GM12878 (cell line): ENCODE results near the gene COL13A1. TPM values are rescaled to one million over a fixed set of nuclear protein-coding genes. Genes with fewer than 3 reads are reported as not detected.

Experiments used
- ASH2L ChIP-seq: fragments of 300-600, 200-600 bp; sonication (generic); IDR thresholded peaks from 2 replicates; pipeline ENCODE4 v1.6.1; 2017; ENCODE audit warnings: low read depth, mild to moderate bottlenecking, borderline replicate concordance
- CBFB ChIP-seq: IDR thresholded peaks from 2 replicates; pipeline ENCODE4 v1.6.1; 2016; ENCODE audit warnings: antibody characterized with exemption, low read depth
- IRF4 ChIP-seq: IDR thresholded peaks from 2 replicates; pipeline ENCODE4 v1.6.1; 2011; ENCODE audit warnings: low read depth, low read length
- JUND ChIP-seq: IDR thresholded peaks from 2 replicates; pipeline ENCODE4 v1.6.1; 2012; ENCODE audit warnings: low read depth, mild to moderate bottlenecking, low read length, improper control_type of control experiment, moderate library complexity
- NFXL1 ChIP-seq: fragments of 450-650 bp; IDR thresholded peaks from 2 replicates; pipeline ENCODE4 v1.6.1; 2017; ENCODE audit warnings: antibody characterized with exemption, mild to moderate bottlenecking, borderline replicate concordance
- RUNX3 ChIP-seq: IDR thresholded peaks from 2 replicates; pipeline ENCODE4 v1.6.1; 2012; ENCODE audit warnings: low read length, inconsistent platforms
- USF2 ChIP-seq: IDR thresholded peaks from 2 replicates; pipeline ENCODE4 v1.6.1; 2011; ENCODE audit warnings: low read depth, low read length, improper control_type of control experiment, borderline replicate concordance
- WRNIP1 ChIP-seq: IDR thresholded peaks from 2 replicates; pipeline ENCODE4 v1.6.1; 2011; ENCODE audit warnings: low read depth, low read length, improper control_type of control experiment, borderline replicate concordance
- ZZZ3 ChIP-seq: IDR thresholded peaks from 2 replicates; pipeline ENCODE4 v1.6.1; 2011; ENCODE audit warnings: low read depth; ENCODE audit not compliant: control insufficient read depth, insufficient read length
- polyA plus RNA-seq, 11 experiments: library from polyadenylated mRNA; depleted of rRNA in 4 of 11; unstranded in 6 of 11; stranded (reverse) in 5 of 11; fragments of >200 nt; fragmentation: Nextera tagmentation in 4 of 11; fragmentation: Illumina TruSeq in 1 of 11; extraction: Ambion mirVana in 4 of 11; extraction: Trizol in 1 of 11; gene quantifications; 1 replicate in 1 of 11; 2 replicates in 10 of 11; pipeline versions ENCODE4 v1.2.1 to v1.2.3, GENCODE V29; 2011 to 2016; ENCODE audit warnings: inconsistent platforms in 2 of 11, missing spikeins in 2 of 11, low read depth in 1 of 11
- total RNA-seq, 4 experiments: library from RNA; depleted of rRNA in 3 of 4; stranded (reverse); fragments of >200 nt in 3 of 4; fragmentation: Illumina TruSeq in 1 of 4; extraction: Trizol in 1 of 4; gene quantifications; 2 replicates each; pipeline versions ENCODE4 v1.2.1 to v1.2.3, GENCODE V29; 2013 to 2021
- TF ChIP-seq, protein P1 (sequence below): fragments of 150-350 bp; IDR thresholded peaks from 2 replicates; pipeline ENCODE4 v1.6.1; 2016; ENCODE audit warnings: low read depth, low read length
- TF ChIP-seq, protein P2 (sequence below): fragments of 450-650 bp; conservative IDR thresholded peaks from 2 replicates; pipeline ENCODE4 v1.6.1; 2017; ENCODE audit warnings: mild to moderate bottlenecking, moderate library complexity

The COL13A1 gene
- total and polyA plus RNA-seq, 10 of the 15 experiments (the other 5 are each of a cell fraction or from before 2014, with no cell fraction given), result 0.03 to 0.15 (median 0.05) TPM; not detected in 7

DNA sequence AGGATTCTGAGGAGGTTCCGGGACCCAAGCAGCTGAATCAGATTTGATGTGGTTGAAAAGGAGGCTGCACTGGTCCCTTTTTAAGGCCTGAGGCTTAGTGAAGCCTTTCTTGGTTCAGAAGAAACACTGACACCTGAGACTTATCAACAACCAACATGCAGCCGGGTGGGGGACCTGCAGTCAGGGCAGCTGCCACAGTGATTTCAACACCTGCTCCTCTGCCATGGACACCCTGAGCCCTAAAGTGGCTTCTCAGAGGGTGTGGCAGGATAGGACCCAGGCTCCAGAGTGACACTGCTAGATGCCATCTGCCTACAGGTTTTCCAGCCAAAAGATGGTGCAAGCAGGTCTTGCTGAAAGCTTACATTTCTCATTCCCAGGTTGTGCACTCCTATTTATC lies 99.3 kb downstream of the COL13A1 start (continued):
- TF ChIP-seq NFXL1, result no peak
- no peak for TF ChIP-seq JUND
- TF ChIP-seq ASH2L, result no peak
- no peak for TF ChIP-seq USF2
- no peak for TF ChIP-seq ZZZ3
- no peak for TF ChIP-seq IRF4
- no peak for TF ChIP-seq WRNIP1
- TF ChIP-seq, protein P1, sequence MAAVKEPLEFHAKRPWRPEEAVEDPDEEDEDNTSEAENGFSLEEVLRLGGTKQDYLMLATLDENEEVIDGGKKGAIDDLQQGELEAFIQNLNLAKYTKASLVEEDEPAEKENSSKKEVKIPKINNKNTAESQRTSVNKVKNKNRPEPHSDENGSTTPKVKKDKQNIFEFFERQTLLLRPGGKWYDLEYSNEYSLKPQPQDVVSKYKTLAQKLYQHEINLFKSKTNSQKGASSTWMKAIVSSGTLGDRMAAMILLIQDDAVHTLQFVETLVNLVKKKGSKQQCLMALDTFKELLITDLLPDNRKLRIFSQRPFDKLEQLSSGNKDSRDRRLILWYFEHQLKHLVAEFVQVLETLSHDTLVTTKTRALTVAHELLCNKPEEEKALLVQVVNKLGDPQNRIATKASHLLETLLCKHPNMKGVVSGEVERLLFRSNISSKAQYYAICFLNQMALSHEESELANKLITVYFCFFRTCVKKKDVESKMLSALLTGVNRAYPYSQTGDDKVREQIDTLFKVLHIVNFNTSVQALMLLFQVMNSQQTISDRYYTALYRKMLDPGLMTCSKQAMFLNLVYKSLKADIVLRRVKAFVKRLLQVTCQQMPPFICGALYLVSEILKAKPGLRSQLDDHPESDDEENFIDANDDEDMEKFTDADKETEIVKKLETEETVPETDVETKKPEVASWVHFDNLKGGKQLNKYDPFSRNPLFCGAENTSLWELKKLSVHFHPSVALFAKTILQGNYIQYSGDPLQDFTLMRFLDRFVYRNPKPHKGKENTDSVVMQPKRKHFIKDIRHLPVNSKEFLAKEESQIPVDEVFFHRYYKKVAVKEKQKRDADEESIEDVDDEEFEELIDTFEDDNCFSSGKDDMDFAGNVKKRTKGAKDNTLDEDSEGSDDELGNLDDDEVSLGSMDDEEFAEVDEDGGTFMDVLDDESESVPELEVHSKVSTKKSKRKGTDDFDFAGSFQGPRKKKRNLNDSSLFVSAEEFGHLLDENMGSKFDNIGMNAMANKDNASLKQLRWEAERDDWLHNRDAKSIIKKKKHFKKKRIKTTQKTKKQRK, result no peak
- no peak for TF ChIP-seq CBFB
- TF ChIP-seq RUNX3, result no peak
- TF ChIP-seq, protein P2, sequence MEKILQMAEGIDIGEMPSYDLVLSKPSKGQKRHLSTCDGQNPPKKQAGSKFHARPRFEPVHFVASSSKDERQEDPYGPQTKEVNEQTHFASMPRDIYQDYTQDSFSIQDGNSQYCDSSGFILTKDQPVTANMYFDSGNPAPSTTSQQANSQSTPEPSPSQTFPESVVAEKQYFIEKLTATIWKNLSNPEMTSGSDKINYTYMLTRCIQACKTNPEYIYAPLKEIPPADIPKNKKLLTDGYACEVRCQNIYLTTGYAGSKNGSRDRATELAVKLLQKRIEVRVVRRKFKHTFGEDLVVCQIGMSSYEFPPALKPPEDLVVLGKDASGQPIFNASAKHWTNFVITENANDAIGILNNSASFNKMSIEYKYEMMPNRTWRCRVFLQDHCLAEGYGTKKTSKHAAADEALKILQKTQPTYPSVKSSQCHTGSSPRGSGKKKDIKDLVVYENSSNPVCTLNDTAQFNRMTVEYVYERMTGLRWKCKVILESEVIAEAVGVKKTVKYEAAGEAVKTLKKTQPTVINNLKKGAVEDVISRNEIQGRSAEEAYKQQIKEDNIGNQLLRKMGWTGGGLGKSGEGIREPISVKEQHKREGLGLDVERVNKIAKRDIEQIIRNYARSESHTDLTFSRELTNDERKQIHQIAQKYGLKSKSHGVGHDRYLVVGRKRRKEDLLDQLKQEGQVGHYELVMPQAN, result no peak
